HepG2 (cell line): ENCODE measurements around the gene TMEM236. TPM values are rescaled to one million over a fixed set of nuclear protein-coding genes. Genes with fewer than 3 reads are reported as not detected.

ENCODE experiments used
- ATAC-seq: fragments of 200-7000 bp; cut with Tn5 transposase; 3 replicates; pipeline ENCODE4 v1.9.1; 2020; ENCODE audit warnings: mild to moderate bottlenecking, moderate library complexity
- BruUV-seq: library from RNA; stranded (reverse); fragments of 400-500 nt; replicated peaks from 2 replicates; lab custom pipeline; 2021; lab: Mats Ljungman, UMichigan
- CTCF ChIA-PET: fragments of 300-600 bp; formaldehyde crosslinking; extraction: SDS; loops from one replicate; lab custom pipeline; 2021; ENCODE audit warnings: low total read pairs, inconsistent platforms, low intra/inter-chr PET ratio; lab: Yijun Ruan, JAX
- POLR2A ChIA-PET: fragments of 350-600 bp; sonication (Branson Sonifier 250); formaldehyde crosslinking; loops from one replicate; lab custom pipeline; 2020; ENCODE audit warnings: antibody characterized with exemption, inconsistent platforms; lab: Yijun Ruan, JAX
- DNase-seq: peaks from one replicate; pipeline ENCODE4 v3.0.0-alpha.2; 2015; ENCODE audit warnings: low spot score
- FAIRE-seq: peaks from 3 replicates; lab custom pipeline; 2011; peaks lifted over from hg19 to GRCh38; lab: Jason Lieb, UNC
- H2AFZ ChIP-seq: one replicate; pipeline ENCODE4 v1.6.1; 2011; ENCODE audit warnings: low read length, inconsistent platforms
- H3K27ac ChIP-seq: fragments of 300-600 bp; 3 replicates; pipeline ENCODE4 v1.8.0; 2011; ENCODE audit warnings: mixed run types, mild to moderate bottlenecking, mixed read lengths, low read length, inconsistent platforms; ENCODE audit not compliant: insufficient read depth; ENCODE audit errors: extremely low read length
- H3K27me3 ChIP-seq, 2 experiments: fragments of 200-600 bp in 1 of 2; 2 replicates in 1 of 2; 3 replicates in 1 of 2; pipeline versions ENCODE4 v1.6.0 to v1.8.0; 2011; ENCODE audit warnings: low read length in 2 of 2, mild to moderate bottlenecking in 2 of 2, moderate library complexity in 2 of 2, inconsistent platforms in 1 of 2; ENCODE audit not compliant: insufficient read depth in 2 of 2, control insufficient read depth in 1 of 2
- H3K36me3 ChIP-seq, 2 experiments: fragments of 200-600 bp in 1 of 2; replicated peaks in 1 of 2; 2 replicates in 1 of 2; 3 replicates in 1 of 2; pipeline versions ENCODE4 v1.5.1 to v1.8.0; 2011; ENCODE audit warnings: low read length in 2 of 2, inconsistent platforms in 1 of 2; ENCODE audit not compliant: insufficient read depth in 2 of 2, control insufficient read depth in 1 of 2
- H3K4me1 ChIP-seq: 2 replicates; pipeline ENCODE4 v1.5.1; 2012; ENCODE audit warnings: low read length, inconsistent platforms; ENCODE audit not compliant: insufficient read depth
- H3K4me2 ChIP-seq: 2 replicates; pipeline ENCODE4 v1.6.0; 2011; ENCODE audit warnings: low read depth, low read length, inconsistent platforms
- H3K4me3 ChIP-seq, 3 experiments: fragments of 200-600 bp in 1 of 3; sonication (generic), shearing (Covaris generic) in 1 of 3; replicated peaks in 1 of 3; 2 replicates each; pipeline ENCODE4 v1.5.1; 2011 to 2016; ENCODE audit warnings: low read length in 3 of 3, inconsistent platforms in 2 of 3, low read depth in 2 of 3, mild to moderate bottlenecking in 2 of 3, control low read depth in 1 of 3, mixed read lengths in 1 of 3; ENCODE audit not compliant: insufficient read depth in 1 of 3
- H3K79me2 ChIP-seq: one replicate; pipeline ENCODE4 v1.6.1; 2011; ENCODE audit warnings: low read length, inconsistent platforms; ENCODE audit not compliant: insufficient read depth
- H3K9ac ChIP-seq: 2 replicates; pipeline ENCODE4 v1.6.0; 2011; ENCODE audit warnings: mild to moderate bottlenecking, low read depth, low read length, inconsistent platforms; ENCODE audit not compliant: insufficient read depth
- H3K9me3 ChIP-seq: 2 replicates; pipeline ENCODE4 v1.5.1; 2012; ENCODE audit warnings: mild to moderate bottlenecking, low read length
- H4K20me1 ChIP-seq: 2 replicates; pipeline ENCODE4 v1.6.0; 2011; ENCODE audit warnings: inconsistent platforms, mild to moderate bottlenecking, low read length, moderate library complexity; ENCODE audit not compliant: insufficient read depth
- NR3C1 ChIP-seq: sonication (generic); formaldehyde crosslinking; IDR thresholded peaks from 2 replicates; pipeline ENCODE4 v1.4.0; 2020; ENCODE audit warnings: missing genetic modification reagents
- PRDM15 ChIP-seq: sonication (generic); formaldehyde crosslinking; IDR thresholded peaks from 2 replicates; pipeline ENCODE4 v1.4.0; 2020; ENCODE audit warnings: missing genetic modification reagents
- ZFP36L1 ChIP-seq: sonication (generic); formaldehyde crosslinking; IDR thresholded peaks from 2 replicates; pipeline ENCODE4 v1.8.0; 2022; ENCODE audit warnings: mild to moderate bottlenecking, missing genetic modification reagents, moderate library complexity
- ZFP91 ChIP-seq: sonication (generic); formaldehyde crosslinking; IDR thresholded peaks from 2 replicates; pipeline ENCODE4 v1.9.0; 2022; ENCODE audit warnings: missing genetic modification reagents, mild to moderate bottlenecking, borderline replicate concordance
- ZNF142 ChIP-seq: sonication (generic); formaldehyde crosslinking; IDR thresholded peaks from 2 replicates; pipeline ENCODE4 v1.4.0; 2020; ENCODE audit warnings: missing genetic modification reagents
- ZNF331 ChIP-seq: sonication (generic); formaldehyde crosslinking; IDR thresholded peaks from 2 replicates; pipeline ENCODE4 v1.4.0; 2020; ENCODE audit warnings: missing genetic modification reagents
- ZNF562 ChIP-seq: sonication (generic); formaldehyde crosslinking; IDR thresholded peaks from 2 replicates; pipeline ENCODE4 v1.8.0; 2022; ENCODE audit warnings: missing genetic modification reagents, borderline replicate concordance
- WGBS: methylation state at CpG from one replicate; pipeline ENCODE4 v1.1.6; 2017; ENCODE audit warnings: low lambda C conversion rate; 5-methylcytosine and 5-hydroxymethylcytosine counted together
- in situ Hi-C: cut with HindIII; loops from 2 replicates; pipeline ENCODE4 v1.10.0; 2017; ENCODE audit warnings: low pct_unique_long_range_greater_than_20kb; ENCODE audit not compliant: extremely low pct_ligation_motif_present
- intact Hi-C: fragments of 100-400 bp; cut with micrococcal nuclease; formaldehyde crosslinking; loops from one replicate; pipeline ENCODE4 v1.10.0; 2022; ENCODE audit not compliant: unreplicated experiment
- polyA plus RNA-seq, 8 experiments: library from polyadenylated mRNA; depleted of rRNA in 3 of 8; stranded (reverse) in 7 of 8; unstranded in 1 of 8; fragments of >200 nt; fragmentation: Illumina TruSeq in 4 of 8; extraction: Trizol in 4 of 8; gene quantifications; 2 replicates each; pipeline versions ENCODE4 v1.2.1 to v1.2.3, GENCODE V29; 2011 to 2016; ENCODE audit warnings: low read depth in 4 of 8, missing spikeins in 1 of 8, mixed read lengths in 1 of 8; ENCODE audit not compliant: insufficient read depth in 1 of 8
- total RNA-seq, 5 experiments: library from RNA; depleted of rRNA; stranded (reverse); fragments of >200 nt; fragmentation: Illumina TruSeq; extraction: Trizol; gene quantifications; 2 replicates each; pipeline ENCODE4 v1.2.3, GENCODE V29; 2016; ENCODE audit warnings: low read depth in 1 of 5

TMEM236 gene
- total and polyA plus RNA-seq, 2 of the 13 experiments (the other 11 are each of a cell fraction or from before 2014, with no cell fraction given) = 0.04 to 0.08 TPM

GRCh38 chr10:17831341-17831740 is 79.3 kb downstream of the TMEM236 start:
- H3K27me3 ChIP-seq = peaks cover 0 to 6% of the 10 kb centered on the region in 2 experiments; a peak in 3 of 5 replicates
- 74% methylated on average over 1 of the region's 1 CpG for WGBS
- in situ Hi-C loops (no loop called here), intact Hi-C loops (no loop called here)
- ATAC-seq = no peak
- POLR2A ChIA-PET = no interaction called here
- TF ChIP-seq ZNF562 (no peak), ZFP36L1 (CRISPR knock-in tag) (no peak), PRDM15 (CRISPR knock-in tag) (no peak)
- TF ChIP-seq, all 625 proteins: peak for 0
- no TSS peak for BruUV-seq
- Histone ChIP-seq H3K4me3 (no peak overlapping the region), H3K4me1 (no peaks in the 10 kb centered on the region), H3K79me2 (no peaks in the 10 kb centered on the region), H3K36me3 (no peaks in the 10 kb centered on the region), H3K4me2 (no peak overlapping the region), H2AFZ (no peak overlapping the region), H3K9me3 (no peaks in the 10 kb centered on the region), H3K9ac (no peak overlapping the region), H4K20me1 (no peaks in the 10 kb centered on the region), H3K27ac (no peak overlapping the region)
- DNase-seq (no peak), FAIRE-seq (no peak)
- CTCF ChIA-PET = no interaction called here

GRCh38 chr10:17831896-17832295 is 79.9 kb downstream of the TMEM236 start:
- FAIRE-seq (no peak), ATAC-seq (no peak), DNase-seq (no peak)
- CTCF ChIA-PET = no interaction called here
- no peaks in the 10 kb centered on the region for H3K4me1 ChIP-seq
- peaks cover 0 to 8% of the 10 kb centered on the region in 2 experiments; a peak in 3 of 5 replicates for H3K27me3 ChIP-seq
- H3K9ac ChIP-seq = no peak overlapping the region
- 29% methylated on average over 6 of the region's 6 CpGs for WGBS
- in situ Hi-C loops = no loop called here
- no peaks in the 10 kb centered on the region for H3K79me2 ChIP-seq
- H3K4me2 ChIP-seq = no peak overlapping the region
- BruUV-seq = no TSS peak
- H2AFZ ChIP-seq = no peak overlapping the region
- no peak overlapping the region for H3K27ac ChIP-seq
- intact Hi-C loops = no loop called here
- no peaks in the 10 kb centered on the region for H3K36me3 ChIP-seq
- no peak overlapping the region for H3K4me3 ChIP-seq
- H4K20me1 ChIP-seq = no peaks in the 10 kb centered on the region
- POLR2A ChIA-PET = no interaction called here
- no peaks in the 10 kb centered on the region for H3K9me3 ChIP-seq
- TF ChIP-seq ZNF331 (CRISPR knock-in tag) (no peak), ZNF142 (no peak), ZFP91 (CRISPR knock-in tag) (no peak), NR3C1 (CRISPR knock-in tag) (no peak)
